DLD1 (cell line): ENCODE results near the gene UBFD1.
"Not testable (repeated sequence)": the region's sequence is repeated elsewhere in the genome, so short reads cannot be mapped to it uniquely, and the experiment has no call there.

Source experiments
- in situ Hi-C: cut with HindIII; loops from 2 replicates; pipeline ENCODE4 v1.10.0; 2017; ENCODE audit warnings: low sequenced_read_pairs

The UBFD1 gene

GRCh38 chr16:23564575-23565363, 7.2 kb downstream of the UBFD1 start:
- in situ Hi-C loops: no loop called here

GRCh38 chr16:23566724-23567123, 9.2 kb downstream of the UBFD1 start:
- in situ Hi-C loops: no loop called here

DNA sequence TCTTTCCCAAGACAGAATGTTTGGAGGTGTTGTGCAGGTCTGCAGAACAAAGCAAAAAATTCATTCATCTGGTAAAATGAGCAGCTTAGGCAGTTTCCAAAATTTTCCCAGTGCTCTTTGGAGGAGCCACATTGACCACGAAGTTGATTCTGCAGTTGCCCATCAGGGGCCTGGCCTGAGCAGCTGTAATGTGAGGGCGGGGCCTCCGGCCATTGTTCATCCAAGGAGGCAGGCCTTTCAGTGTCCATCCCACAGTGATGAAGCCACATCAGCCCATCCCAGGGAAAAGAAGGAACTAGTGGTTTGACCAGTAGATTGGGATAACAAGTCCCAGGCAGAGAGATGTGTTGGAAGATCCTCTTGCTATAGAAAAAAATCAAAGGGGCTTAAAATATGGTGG, 10.1 kb downstream of the UBFD1 start:
- in situ Hi-C loops: no loop called here

GRCh38 chr16:23570992-23571632, 13.6 kb downstream of the UBFD1 start:
- in situ Hi-C loops: no loop called here

DNA sequence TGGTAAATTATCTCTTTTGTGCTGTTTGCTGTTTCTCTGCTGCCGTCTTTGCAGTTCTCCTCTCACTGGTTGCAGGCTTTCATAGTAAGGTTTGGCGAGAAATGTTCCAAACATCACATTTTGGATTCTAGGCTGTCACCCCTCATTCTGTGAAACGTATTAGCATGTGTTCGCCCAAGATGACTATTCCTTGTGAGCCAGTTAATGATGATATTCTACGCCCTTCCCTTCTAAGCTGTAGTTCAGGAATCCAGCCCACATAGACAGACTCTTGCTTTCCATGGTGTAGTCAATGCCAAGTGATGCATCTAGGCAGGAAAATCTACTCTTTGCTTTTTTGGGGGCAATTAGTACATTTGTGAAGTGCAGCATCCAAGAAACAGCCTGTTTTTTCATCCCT, 14.4 kb downstream of the UBFD1 start:
- in situ Hi-C loops: no loop called here

GRCh38 chr16:23572394-23572793, 14.9 kb downstream of the UBFD1 start:
- in situ Hi-C loops: no loop called here

GRCh38 chr16:23573817-23574216, 16.3 kb downstream of the UBFD1 start:
- in situ Hi-C loops: no loop called here

GRCh38 chr16:23575834-23576233, 18.3 kb downstream of the UBFD1 start:
- in situ Hi-C loops: no loop called here

- in situ Hi-C loops: no loop called here
Observed at GRCh38 chr16:23577493-23577892, 20.0 kb downstream of the UBFD1 start.

- in situ Hi-C loops: no loop called here
Observed at GRCh38 chr16:23578101-23578830, 20.7 kb downstream of the UBFD1 start.

DNA sequence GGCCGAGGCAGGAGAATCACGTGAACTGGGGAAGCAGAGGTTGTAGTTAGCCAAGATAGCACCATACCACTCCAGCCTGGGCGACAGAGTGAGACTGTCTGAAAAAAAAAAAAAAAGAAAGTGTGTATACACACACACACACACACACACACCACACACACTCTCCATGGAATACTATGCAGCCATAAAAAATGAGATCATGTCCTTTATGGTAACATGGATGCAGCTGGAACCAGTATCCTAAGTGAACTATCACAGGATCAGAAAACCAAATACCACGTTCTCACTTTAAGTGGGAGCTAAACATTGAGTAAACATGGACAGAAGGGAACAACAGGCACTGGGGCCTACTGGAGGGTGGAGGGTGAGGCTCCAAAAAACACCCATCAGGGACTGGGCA, 21.8 kb downstream of the UBFD1 start:
- in situ Hi-C loops: no loop called here

DNA sequence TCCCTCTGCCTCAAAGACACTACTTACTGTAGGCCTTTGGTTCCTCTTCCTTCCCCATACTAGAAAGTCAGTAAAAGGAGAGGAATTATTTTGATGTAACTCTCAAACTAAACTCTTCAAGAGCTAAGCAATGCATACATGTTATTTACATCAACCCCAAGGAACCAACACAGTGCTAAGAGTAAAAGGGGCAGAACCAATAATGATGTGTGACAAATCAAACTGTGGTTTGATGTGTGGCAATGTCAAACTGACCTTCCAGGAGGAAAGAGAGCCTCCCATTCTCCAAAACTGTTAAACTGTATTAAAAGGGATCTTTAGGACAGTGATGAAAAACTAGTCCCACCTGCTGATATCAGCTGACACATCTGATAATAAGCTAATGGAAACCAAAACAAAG, 22.9 kb downstream of the UBFD1 start:
- in situ Hi-C loops: no loop called here

- in situ Hi-C loops: no loop called here
Observed at GRCh38 chr16:23581764-23582163, 24.2 kb downstream of the UBFD1 start.

DNA sequence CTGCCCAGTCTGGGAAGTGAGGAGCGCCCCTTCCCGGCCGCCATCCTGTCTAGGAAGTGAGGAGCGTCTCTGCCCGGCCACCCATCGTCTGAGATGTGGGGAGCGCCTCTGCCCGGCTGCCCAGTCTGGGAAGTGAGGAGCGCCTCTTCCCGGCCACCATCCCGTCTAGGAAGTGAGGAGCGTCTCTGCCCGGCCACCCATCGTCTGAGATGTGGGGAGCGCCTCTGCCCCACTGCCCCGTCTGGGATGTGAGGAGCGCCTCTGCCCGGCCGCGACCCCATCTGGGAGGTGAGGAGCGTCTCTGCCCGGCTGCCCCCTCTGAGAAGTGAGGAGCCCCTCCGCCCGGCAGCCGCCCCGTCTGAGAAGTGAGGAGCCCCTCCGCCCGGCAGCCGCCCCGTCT, 25.7 kb downstream of the UBFD1 start:
- in situ Hi-C loops: not testable (repeated sequence)

DNA sequence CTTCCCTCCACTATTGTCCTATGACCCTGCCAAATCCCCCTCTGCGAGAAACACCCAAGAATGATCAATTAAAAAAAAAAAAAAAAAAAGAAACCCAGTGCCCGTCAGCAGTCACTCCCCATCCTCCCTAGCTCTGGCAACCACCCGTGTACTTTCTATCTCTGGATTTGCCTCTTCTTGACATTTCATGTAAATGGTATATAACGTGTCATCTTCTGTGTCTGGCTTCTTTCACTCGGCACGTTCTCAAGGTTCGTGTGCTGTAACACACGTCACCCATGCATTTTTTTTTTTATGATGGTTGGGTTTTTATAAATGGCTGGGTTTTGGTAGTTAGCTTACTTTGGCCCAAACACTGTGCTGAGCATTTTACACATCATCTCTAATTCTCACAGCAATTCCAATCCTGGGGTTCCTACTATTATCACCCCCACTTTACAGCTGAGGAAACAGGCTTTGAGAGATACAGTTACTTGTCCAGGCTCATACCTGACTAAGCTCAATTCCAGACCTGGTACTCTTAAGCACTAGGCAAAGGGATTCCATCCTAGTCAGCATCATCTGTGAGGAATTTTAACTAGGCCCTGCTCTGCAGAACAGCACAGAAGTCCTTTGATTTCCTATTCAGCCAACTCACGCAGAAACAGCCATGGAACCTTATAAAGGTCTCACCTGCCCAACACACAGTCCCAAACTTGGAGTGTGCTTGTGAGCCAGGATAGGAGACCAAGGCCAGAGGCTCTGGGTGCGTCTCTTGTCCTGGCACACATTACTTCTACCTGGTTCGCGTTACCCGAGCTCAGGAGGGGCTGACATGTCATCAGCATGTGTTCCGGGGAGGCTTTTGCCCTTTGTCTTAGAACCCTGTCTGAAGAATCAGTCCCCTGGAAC, 26.9 kb downstream of the UBFD1 start:
- in situ Hi-C loops: no loop called here

DNA sequence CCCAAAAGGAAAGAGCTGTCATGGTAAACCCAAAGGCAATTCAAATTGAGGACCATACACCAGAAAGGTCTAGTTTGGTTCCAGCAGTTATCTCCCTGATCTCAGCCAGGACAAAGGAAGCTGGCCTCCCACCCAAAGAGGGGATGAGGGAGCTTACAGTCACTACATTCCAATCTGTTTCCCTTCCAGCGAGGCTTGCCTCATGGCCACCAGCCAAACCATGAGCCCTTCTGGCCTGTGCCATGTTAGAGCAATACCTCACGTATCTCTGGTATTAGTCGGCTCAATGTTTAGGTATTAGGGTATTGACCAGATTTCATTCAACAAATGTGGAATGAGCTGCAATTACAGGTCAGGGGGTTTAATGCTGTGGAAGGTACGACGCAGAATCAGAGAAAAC, 30.2 kb downstream of the UBFD1 start:
- in situ Hi-C loops: no loop called here

DNA sequence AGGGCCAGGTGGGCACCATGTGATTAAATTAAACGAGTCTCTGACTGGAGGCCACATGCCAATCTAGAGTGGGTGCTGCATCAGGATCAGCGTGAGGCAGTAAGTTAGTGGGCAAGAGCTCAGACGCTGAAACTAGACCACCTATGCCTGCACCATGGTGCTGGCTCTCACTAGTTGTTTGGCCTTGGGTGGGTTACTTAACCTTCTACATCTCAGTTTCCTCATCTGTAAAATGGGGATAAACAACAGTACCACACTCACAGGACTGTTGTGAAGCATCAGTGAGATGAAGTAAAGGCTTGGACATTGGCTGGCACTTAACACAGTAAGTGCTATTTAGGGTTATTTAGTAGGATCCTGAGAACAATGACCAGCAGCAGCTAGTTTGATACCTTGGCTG, 32.7 kb downstream of the UBFD1 start:
- in situ Hi-C loops: no loop called here

DNA sequence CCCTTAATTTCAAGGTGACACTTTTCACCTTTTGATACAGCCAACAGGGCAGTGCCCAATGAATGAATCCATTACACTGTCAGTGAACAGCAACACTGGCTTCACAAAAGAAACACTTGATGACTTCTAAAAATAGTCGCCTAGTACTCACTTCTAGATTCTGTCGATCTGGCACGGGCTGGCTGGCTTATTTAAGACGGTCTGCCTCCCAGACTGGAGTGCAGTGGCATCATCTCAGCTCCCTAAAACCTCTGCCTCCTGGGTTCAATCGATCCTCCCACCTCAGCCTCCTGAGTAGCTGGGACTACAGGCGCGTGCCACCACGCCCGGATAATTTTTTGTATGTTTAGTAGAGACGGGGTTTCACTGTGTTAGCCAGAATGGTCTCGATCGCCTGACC, 36.7 kb downstream of the UBFD1 start:
- in situ Hi-C loops: no loop called here

- in situ Hi-C loops: no loop called here
Observed at GRCh38 chr16:23595246-23595950, 37.9 kb downstream of the UBFD1 start.

- in situ Hi-C loops: no loop called here
Observed at GRCh38 chr16:23595951-23596720, 38.6 kb downstream of the UBFD1 start, which contains the start of gene NDUFAB1. TSS of gene NDUFAB1 (minus strand) at chr16:23596316. CDS start at chr16:23596290, 26 bp downstream.
